GM19023 (cell line): ENCODE results near the gene LAMA2.

Source experiments
- ATAC-seq: cut with Tn5 transposase; IDR thresholded peaks from one replicate; pipeline ENCODE4 v1.9.1; 2021; ENCODE audit warnings: mild to moderate bottlenecking, moderate library complexity; ENCODE audit not compliant: unreplicated experiment

LAMA2 gene

GRCh38 chr6:128892079-128892478 is 9.1 kb downstream of the LAMA2 start:
- no peak for ATAC-seq

DNA sequence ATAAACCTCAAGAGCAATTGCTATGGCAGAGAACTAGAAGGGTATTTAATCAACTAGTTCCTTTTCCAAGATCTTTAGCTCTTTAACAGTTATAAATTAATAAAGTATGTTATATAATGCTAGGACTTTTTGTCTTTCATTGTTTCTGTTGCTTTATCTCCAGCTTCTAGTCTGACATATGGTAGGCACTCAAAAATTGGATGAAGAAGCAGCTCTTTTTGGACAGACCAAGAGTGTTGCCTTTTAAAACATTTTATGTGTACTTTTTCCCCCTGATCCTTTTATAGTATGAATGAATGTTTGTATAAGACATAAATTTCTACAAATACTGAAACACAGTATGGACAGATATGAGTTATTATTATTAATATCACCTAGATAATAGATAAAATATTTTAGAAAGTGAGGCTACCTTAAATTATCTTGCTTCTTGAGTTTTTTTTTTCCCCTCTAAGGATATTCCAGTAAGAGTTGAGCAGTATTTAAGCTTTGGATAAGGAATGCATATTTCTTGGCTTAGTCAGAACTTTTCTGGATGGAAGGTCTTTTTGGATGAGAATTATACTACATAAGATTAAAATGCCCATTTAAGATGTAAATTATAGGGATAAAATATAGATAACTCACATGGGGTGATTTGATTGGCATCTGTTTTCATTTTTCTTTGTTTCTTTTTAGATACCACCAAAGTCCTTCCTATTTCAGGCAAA is 16.6 kb downstream of the LAMA2 start:
- ATAC-seq = no peak

GRCh38 chr6:128903715-128904114 is 20.8 kb downstream of the LAMA2 start:
- ATAC-seq = no peak

DNA sequence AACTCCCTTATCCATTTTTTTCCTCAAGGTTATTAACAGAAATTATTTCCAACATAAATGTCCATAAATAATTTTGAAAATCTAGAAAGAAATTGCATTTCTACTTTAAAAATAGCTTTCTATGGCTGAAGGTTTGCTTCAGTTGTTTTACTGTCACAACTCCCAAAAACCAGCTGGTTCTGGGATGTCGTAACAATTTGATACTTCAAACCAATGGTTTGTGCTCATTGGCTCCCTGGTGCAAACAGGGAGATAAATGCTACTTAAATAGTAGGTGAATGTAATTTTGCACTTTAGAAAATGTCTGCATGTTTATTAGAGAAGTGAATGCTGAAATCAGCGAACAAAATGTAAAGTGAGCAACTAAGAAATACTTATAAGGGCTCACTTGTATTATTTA is 31.1 kb downstream of the LAMA2 start:
- ATAC-seq = no peak

- ATAC-seq = no peak
Measured at GRCh38 chr6:128918886-128919285, 35.9 kb downstream of the LAMA2 start.

DNA sequence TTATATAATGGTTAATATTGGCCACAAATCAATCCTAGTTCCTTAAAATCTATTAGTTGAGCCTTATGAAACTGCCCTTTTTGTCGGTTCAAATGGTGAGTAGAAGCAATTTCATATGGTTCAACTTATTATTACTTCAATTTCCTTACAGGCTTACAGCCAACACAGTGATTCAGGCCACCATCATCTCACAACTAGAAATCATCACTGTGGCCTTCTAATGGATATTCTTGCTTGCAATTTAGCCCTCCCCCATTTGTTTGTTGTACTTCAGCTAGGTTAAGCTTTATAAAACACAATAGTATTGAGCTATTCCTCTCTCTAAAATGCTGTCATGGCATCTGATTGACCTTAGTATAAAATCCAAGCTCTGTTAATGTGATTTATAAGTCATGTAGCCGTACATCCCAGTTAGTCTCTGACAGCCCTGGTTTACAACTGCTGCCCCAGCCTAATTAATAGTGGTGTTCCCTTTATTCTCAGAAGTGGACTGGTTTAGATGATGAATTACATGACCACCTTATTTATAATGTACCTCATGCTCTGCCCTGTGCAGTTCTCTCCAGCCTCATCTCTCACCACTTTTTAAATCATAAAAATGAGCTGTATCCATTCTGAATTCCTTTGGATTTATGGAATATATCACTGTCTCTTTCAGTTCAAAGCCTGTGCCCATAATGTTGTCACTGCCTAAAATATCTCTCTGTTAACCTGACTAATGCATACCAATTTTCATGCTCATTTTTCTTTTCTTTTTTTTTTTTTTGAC is 36.7 kb downstream of the LAMA2 start:
- ATAC-seq = no peak

DNA sequence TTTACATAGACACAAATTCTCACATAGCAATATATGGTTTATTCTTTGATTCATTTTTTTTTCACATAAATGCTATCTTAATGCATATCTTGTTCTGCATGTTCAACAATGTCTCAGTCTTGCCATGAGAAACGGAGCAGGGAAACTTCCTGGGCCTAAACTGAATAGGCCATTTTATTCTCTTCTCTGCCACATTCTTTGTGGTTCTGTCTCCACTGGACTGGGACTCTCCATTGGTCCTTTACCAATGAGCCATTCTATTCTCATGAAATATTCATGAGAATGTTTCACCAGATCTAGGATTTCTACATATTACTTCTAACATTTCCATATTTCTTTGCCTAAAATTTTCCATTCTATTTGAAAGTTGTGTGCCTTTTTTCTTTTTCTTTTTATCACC is 42.8 kb downstream of the LAMA2 start:
- ATAC-seq = no peak

- no peak for ATAC-seq
Measured at GRCh38 chr6:128929869-128930268, 46.9 kb downstream of the LAMA2 start.

DNA sequence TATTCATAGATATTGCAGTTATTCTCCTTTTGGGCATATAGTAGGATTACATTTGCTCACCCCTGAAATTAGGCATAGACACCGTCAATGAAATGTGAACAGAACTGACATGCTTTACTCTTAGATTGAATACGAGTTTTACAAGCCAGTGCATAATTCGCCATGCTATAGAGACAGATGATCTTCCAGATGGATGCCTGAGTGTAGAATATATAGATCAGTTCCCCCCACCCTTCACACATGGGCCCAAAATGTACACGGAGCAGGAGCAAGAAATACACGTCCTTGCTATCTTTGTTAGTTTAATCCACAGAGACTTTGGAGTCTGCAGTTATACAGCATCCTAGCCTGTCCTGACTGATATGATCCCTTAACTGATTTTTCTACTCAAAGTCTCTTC is 47.4 kb downstream of the LAMA2 start:
- ATAC-seq = no peak

DNA sequence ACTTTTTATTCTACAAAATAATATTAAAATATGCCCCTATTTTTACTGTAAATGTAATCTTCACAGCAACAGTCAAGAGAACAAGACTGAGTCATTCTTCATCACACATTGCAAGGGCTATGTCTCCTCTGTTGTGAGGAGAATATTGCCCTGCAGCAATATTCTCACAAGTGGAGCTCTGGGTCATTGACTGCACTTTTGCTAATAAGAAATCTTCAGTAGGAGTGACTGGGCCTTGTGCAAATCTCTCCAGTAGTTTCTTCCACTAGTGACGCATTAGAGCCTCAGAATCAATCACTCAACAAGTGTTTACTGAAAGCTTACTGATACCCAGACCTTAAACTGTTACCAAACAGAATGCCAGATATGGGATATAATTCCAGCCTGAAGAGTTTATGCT is 49.1 kb downstream of the LAMA2 start:
- no peak for ATAC-seq

DNA sequence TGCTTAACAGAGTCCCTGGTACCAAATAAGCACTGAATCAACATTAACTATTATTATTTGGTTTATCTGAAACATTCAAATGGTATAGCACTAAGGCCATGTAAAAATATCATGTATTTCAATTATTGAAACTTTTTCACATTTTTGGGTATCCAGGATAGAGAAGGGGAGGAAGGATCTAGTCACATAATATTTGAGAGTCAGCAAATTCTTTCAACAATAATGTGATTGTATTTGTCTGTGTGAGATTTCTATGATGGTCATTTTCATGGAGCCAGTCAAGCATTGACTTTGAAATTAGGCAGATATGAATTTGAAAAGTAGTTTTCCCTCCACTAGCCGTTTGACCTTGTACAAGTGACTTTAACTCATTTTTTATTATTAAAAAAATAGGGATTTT is 67.9 kb downstream of the LAMA2 start:
- no peak for ATAC-seq

DNA sequence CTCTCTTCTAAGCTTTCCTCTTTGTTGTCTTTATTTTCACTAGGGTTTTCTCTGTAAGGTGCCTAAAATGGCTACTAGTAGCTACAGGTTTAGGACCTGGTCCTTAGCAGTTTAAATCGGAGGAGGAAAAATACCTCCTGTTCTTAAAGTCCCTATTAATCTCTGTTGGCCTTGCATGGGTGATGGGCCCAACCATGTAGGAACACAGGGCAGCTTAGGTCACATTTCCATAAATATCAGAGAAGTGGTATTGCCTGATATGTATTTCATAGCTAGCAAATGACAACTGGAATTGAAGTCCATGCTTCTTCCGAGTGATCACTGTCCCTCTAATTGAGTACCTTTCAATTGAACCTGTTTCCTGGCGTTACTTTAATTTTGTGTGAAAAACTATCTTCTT is 70.0 kb downstream of the LAMA2 start:
- ATAC-seq = no peak

DNA sequence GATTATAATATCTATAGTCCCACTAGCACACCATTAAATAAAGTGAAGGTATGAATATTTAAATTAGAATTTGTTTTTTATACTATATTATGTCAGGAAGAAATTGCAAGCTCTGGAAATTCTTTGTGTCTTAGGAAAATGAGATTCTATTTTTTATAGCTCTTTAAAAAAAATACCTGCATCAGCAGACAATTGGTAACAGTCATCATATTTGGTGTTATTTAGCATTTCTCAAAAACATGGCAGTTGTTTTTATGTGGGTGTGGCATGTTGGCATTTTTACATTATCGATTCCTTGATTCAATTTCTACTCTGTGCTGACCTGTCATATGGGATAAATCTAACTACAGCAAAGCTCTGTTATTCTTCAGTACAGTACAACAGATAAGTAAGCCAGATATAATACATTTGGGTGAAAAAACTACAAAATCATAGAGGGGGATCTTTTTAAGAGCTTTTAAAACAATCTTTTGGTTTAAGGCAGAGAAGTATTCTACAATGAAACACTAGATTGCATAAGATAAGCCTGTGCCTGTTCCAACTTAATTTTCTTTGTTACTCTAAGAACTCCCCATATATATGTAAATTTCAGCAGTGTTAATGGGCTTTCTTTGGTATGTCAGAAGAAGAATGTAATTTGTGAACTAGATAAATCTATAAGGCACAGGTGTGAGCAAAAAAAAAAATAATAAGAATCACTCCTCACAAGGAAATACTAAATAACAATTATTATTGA is 71.5 kb downstream of the LAMA2 start:
- ATAC-seq = no peak

- no peak for ATAC-seq
Measured at GRCh38 chr6:128963561-128963960, 80.6 kb downstream of the LAMA2 start.

- no peak for ATAC-seq
Measured at GRCh38 chr6:128964233-128964755, 81.4 kb downstream of the LAMA2 start.

- no peak for ATAC-seq
Measured at GRCh38 chr6:128964771-128965170, 81.8 kb downstream of the LAMA2 start.

DNA sequence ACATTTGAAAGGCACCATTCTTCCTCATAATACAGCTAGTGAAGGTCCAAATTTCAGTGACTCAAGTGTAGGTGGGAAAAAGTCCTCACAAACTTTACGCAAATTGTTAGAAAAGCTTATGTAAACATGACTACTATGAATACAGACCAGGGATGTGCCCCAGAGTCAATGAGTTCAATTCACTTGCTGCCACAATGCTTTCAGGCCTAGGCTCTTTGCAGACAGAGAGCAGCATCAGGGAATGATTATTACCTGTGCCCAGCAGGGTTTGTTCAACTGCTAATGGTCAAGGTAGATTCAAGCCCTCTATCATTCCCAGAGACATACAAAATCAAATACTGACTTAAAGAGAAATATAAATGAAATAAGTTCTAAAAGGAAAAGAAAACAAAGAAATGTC is 84.0 kb downstream of the LAMA2 start:
- no peak for ATAC-seq

DNA sequence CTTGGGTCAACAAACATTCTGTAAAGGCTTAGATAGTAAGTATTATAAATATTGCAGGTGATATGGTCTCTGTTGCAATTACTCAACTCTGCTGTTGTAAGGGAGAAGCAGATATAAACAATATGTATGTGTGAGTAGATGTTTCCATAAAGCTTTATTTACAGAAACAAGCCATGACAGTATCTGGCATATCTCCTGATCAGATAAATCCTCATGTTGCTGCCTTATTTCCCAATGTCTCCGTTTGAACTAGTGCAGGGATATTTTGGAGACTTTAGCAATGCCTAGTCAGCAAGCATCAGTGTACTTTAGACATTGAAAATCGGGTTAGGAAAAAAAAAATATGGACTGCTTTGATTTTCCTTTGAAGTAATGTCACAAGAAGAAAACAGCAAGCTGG is 96.1 kb downstream of the LAMA2 start:
- no peak for ATAC-seq

- ATAC-seq = no peak
Measured at GRCh38 chr6:128981716-128982115, 98.8 kb downstream of the LAMA2 start.

- no peak for ATAC-seq
Measured at GRCh38 chr6:128990360-128990759, 107.4 kb downstream of the LAMA2 start.

DNA sequence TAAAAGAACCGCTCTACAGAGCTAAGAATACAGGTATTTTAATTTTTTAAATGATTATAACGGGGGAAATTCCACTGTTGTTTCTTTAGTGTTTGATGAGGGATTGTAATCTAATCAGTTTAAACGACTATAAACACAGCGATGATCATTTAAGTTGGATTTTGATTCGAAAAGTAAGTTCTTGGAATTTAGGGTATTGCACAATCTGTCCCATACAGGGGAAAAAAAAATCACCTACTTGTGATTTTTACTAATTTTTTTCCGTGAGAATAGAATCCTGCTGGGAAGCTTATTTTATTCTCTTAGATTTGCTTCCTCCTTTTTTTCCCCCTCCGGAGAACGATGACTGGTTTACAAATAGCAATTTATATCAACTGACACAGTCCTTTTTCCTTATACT is 108.0 kb downstream of the LAMA2 start:
- ATAC-seq = no peak

GRCh38 chr6:128993166-128993565 is 110.2 kb downstream of the LAMA2 start:
- ATAC-seq = no peak
